Measurements from ENCODE around the gene SUPV3L1.
"Not testable (repeated sequence)": the region's sequence is repeated elsewhere in the genome, so short reads cannot be mapped to it uniquely, and the experiment has no call there.

SUPV3L1 gene

DNA sequence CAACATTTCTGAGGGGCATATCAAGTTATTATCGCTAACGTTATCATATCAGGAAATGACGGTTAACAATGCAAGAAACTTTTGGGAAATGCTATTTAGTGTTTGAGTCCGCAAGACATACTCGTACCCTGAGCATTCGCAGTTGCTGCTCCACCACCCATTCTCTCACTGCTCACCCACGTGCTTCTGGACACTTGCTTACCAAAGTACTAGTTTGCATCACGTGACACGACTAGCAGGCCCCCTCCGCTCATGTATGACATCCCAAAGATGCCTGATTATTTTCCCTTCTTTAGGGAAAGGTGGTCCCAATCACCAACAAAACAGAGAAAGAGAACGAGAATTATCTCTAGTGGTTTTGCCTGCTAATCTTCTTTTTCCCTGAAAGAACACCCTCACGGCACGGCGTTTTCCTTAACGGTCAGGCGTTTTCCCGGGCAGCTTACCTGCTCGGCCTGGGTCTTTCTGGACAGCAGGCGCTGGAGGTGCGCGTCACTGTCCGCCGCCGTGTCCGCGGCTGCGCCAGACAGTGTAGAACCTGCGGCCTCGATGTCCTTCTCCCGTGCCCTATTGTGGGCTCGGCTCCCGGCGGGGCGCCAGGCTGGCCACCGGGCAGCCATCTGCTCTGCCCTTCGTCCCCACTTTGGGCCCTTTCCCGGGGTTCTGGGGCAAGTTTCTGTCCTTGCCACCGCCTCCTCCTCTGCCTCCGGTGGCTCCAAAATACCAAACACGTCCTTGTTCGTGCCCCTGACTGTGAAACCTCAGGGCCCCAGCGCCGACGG, at the start of gene SUPV3L1:
SUPV3L1 (plus strand) TSS at position 492 of the 782 bp plus-strand sequence; CDS start at position 550, 58 bp downstream.
- peak; percentile 68 for DNase-seq

DNA sequence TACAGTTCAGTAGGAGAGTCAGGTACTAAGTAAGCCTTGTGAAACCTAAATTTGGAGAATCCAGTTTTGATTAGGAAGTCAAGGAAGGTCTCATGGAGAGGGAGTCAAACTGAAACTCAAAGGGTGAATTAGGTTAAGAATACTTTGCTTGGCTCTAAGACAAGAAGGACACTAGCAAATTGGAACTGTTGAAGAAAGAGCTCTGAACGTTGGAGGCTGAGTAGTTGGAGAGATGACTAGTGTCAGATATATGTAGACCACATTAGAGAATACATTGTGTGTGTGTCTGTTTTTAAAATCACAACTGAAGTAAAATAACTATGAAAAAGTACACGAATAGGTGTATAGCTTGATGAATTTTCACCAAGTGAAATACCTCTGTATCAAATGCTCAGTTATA, 49.8 kb upstream of the SUPV3L1 start:
- no peak for DNase-seq

DNA sequence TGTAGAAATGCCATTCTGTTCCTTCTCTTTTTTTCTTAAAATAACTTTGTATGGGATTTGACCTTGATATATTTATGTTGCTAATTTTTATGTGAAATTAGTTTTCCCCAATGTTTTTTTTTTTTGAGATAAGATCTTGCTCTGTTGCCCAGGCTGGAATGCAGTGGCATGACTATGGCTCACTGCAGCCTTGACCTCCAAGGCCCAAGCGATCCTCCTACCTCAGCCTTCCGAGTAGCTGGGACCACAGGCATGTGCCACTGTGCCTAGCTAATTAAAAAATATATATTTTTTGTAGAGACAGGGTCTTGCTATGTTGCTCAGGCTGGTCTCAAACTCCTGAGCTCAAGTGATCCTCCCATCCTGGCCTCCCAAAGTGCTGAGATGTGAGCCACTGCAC, 40.1 kb upstream of the SUPV3L1 start:
- no peak for DNase-seq

DNA sequence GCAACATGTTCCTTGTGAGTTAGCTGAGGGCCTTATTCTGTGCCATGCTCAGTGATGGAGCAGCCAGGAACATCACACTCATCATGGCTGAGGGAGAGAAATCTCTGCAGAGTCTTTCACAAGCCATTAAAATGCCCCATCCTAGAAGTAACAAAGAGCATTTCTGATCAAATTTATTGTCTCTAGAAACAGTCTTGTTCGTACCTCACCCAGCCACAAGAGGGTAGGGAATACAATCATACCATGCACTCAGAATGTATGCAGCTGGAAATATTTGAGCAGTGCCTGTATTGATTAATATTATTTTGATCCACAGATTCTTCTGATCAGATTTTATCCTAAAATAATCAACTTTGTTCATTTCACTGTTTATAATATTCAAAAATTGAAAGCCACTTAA, 38.7 kb upstream of the SUPV3L1 start:
- no peak for DNase-seq

DNA sequence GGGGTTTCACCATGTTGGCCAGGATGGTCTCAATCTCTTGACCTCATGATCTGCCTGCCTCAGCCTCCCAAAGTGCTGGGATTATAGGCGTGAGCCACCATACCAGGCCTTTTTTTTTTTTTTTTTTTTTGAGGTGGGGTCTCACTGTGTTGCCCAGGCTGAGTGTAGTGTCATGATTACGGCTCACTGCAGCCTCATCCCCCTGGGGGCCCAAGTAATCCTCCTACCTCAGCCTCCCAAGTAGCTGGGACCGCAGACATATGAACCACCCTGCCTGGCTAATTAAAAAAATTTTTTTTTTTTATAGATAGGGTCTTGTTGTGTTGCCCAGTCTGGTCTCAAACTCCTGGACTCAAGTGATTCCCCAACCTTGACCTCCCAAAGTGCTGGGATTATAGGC, 38.0 kb upstream of the SUPV3L1 start:
- not testable (repeated sequence) for DNase-seq

DNA sequence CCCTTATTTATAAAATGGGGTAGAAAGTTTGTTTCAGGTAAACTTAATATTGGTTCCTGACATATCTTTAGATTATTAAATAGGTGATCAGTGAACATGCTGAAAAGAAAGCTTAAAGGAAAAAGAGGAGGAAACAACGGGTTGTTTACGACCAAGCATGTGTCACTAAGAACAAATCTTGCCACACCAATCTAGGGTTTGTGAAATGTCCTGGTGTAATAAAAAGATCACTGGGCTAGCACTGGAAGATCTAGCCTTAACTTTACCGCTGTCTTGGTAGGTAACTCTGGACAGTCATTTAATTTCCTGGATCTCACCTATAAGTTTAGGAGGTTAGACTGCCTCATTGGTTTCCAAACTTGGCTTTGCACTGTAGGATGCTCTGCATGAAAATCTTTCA, 37.1 kb upstream of the SUPV3L1 start:
- DNase-seq, result no peak

DNA sequence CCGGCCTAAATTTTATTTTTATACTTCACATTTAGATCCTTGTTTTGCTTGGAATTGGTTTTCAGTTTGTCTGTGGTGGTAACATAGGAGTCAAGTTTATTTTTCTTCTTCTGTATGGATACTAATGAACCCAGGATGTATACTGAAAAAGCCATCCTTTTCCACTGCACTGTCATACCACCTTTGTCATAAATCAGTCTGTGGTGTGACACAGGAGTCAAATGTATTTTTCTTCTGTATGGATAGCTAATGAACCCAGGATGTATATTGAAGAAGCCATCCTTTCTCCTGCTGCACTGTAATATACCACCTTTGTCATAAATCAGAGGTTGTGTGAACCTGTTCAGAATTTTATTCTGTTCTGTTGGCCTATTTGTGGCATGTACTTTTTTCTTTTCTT, 34.7 kb upstream of the SUPV3L1 start:
- DNase-seq, result no peak

DNA sequence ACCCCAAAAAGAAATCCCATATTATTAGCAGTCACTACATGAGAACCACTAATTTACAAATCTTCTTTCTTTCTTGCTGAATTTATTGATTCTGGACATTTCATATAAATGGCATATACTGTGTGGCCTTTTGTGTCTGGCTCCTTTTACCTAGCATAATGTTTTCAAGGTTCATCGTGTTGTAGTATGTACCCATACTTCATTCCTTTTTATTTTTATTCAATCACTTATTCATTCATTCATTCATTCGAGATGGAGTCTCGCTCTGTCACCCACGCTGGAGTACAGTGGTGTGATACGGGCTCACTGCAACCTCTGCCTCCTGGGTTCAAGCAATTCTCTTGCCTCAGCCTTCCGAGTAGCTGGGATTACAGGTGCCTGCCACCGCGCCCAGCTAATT, 34.2 kb upstream of the SUPV3L1 start:
- no peak for DNase-seq

DNA sequence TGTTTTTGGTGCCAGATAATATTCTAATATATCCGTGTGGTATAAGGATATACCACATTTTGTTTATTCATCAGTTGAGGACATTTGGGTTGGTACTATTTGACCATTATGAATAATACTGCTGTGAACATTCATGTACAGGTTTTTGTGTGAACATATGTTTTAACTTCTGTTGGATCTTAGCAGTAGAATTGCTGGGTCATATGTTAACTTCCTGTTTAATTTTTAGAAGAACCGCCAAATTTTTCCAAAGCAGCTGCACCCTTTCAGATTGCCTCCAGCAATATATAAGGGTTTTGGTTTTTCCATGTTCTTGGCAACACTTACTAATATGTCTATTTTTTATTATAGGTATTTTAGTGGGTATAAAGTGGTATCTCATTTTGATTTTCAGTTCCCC, 33.3 kb upstream of the SUPV3L1 start:
- no peak for DNase-seq

DNA sequence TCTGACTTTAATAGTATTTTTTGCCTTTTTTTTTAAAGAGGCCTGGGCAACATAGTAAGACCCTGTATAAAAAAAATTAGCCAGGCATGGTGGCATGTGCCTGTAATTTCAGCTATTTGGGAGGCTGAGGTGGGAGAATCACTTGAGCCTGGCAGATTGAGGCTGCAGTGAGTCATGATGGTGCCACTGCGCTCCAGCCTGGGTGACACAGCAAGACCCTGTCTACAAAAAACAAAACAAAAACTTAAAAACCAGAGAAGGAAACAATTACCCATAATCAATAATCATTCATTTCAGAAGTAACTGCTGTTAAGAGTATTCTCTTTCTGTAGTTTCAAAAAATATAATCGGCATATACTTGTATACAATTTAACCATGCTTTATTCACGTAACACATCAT, 28.1 kb upstream of the SUPV3L1 start:
- no peak for DNase-seq

DNA sequence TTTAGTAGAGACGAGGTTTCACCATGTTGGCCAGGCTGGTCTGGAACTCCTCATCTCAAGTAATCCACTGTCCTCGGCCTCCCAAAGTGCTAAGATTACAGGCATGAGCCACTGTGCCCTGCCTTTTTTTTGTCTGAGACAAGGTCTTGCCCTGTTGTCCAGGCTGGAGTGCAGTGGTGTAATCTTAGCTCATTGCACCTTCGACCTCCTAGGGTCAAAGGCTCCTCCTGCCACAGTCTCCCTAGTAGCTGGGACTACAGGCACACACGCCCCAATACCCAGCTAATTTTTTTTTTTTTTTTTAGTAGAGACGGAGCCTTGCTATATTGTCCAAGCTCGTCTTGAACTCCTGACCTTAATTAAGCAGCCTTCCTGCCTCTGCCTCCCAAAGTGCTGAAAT, 26.8 kb upstream of the SUPV3L1 start:
- no peak for DNase-seq

DNA sequence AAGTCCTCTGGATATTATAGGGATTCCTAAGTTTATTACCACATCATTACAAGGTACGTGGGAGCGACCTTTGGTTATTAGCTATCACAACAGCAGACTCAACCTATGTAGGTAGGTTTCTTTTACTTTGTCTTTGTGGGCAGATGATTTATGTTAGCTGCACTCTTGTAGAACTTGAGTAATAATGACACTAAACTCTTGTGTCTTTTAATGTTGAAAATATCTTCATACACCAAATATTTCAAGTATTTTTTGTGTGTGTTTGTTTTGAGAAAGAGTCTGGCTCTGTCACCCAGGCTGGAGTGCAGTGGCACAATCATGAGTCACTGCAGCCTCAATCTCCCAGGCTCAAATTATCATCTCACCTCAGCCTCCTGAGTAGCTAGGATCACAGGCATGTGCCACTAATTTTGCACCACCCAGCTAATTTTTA, 19.2 kb upstream of the SUPV3L1 start:
- DNase-seq, result no peak

DNA sequence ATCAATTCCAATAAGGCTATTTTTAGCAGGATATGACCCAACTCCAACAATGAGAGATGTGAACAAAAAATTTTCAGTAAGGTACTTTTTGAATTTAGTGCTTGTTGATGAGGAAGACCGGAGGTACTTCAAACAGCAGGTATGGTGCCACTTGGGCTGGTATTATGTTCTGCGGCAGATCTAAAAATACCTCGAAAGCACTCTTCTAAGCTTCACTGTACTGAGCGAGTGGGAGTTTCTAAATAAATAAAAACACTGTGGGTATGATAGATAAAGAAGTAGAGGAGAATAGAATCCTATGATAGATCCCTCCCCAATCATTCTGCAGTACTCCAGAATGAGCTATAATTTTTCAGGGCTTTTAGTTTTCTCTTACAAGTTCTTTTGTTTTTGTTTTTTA, 11.5 kb upstream of the SUPV3L1 start:
- no peak for DNase-seq

DNA sequence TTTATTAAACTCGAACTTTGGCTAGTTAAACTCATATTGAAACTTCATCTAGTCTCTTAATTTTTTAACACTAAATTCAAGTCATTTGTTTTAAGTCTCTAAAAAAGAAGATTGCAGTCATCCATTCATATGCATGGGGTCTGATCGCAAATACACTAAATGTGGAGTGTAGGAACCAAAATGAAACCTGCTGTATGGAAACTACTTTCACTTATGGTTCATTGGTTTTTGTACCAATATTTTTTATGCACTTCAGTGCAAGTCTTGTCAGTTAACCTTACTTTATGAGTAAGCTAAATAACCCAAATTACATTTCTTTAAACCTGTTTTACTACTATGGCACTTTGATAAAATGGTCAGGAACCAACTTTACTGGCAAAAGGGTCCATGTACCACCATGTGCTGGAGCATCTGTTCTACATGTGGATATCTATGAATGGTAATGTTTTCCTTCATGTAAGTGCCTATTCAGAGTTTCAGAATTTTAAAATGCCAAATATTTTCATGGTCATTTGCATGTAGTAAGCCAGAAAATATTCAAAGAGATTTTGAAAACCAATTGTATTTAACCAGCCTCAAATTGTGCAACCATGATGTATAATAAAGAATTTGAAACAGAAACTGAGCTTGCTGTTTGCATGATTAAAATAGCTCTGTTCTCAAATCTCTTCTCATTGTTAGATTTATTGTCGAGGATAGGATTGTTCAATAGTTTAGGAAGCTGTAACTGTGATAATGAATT, 7.6 kb upstream of the SUPV3L1 start:
- DNase-seq, result no peak

DNA sequence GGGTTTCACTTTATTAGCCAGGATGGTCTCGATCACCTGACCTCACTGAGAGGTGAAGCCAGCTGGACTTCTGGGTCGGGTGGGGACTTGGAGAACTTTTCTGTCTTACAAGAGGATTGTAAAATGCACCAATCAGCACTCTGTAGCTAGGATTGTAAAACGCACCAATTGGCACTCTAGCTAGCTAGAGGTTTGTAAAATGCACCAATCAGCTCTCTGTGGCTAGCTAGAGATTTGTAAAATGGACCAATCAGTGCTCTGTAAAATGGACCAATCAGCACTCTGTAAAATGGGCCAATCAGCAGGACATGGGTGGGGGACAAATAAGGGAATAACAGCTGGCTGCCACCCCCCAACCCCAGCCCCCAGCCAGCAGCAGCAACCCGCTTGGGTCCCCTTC, 4.7 kb upstream of the SUPV3L1 start:
- not testable (repeated sequence) for DNase-seq

DNA sequence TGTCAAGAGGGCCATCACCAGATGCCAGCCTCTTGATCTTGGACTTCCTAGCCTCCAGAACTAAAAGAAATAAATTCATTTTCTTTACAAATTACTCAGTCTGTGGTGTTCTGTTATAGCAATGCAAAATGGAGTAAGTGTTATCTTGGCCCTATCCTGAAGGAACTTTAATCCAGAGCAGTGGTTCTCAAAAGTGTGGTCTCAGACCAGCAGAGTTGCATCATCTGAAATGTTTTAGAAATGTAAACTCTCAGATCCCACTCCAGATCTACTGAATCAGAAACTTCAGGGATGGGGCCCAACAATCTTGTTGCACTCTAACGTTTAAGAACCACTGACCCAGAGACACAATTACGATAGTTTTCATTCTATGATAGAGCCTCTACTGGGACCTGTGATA, 3.2 kb upstream of the SUPV3L1 start:
- no peak for DNase-seq

DNA sequence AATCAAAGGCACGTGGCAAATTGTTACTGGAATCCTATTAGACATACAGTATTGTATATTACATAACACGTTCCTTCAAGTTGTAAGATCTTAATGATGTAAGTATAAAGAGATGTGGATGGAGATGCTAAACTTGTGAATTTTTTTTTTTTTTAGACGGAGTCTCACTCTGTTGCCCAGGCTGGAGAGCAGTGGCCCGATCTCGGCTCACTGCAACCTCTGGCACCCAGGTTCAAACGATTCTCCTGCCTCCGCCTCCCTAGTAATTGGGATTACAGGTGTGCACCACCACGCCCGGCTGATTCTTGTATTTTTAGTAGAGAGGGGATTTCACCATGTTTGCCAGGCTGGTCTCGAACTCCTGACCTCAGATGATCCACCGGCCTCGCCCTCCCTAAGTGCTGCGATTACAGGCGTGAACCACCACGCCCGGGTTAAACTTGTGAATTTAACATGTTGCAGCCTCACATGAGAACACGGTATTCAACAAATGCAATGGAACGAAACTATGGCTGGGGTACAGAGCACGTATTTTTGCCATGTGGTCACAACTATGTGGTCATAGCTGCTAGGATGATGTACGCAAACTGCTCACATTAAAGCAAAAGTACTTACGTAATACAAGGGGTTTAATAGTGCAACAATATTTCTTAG, 818 bp upstream of the SUPV3L1 start:
- no peak for DNase-seq

DNA sequence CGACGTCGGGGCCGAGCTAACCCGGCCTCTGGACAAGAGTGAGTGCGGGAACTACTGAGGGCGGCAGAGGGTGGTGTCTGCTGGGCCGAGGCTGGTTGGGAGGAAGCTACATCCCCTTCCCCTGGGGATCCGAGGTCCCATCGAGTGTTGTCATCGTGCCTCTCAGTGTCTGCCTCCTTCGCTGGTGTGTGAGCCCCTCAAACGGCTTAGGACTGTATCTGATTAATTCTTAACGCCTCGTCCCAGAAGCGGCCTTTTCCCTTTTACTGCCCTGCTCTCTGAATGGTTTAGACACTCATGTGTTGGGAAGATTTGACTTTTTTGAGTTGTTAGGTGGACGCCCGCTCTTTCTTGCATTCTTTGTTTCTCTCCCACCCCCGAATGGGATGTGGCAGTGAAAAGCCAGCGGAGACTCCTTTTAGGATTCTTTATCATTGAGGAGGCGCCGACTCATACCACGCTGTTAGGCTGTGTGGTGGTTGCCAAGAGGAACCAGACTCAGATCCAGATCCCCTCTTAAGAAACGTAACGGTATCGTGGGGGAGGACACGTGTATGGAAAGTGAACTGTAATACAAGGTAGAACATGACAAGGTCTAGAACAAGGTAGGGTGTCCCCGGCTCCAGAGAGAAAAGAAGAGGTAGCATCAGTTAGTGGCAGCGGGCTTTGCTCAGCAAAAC, 631 bp downstream of the SUPV3L1 start:
- DNase-seq, result no peak

DNA sequence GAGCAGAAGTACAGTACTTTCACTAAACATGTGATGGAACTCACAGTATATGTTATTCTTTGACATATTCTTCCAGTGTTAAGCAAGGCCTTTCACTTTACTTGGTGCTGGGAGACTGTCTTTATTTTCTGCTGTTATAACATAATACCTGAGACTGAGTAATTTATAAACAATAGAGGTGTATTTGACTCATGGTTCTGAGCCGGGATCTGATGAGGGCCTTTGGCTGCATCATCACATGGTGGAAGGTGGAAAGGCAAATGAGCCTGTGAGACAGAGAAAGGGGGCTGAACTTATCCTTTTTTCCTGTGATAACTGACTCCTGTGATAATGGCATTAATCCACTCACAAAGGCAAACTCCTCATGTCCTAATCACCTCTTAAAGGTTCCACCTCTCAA, 1.4 kb downstream of the SUPV3L1 start:
- DNase-seq, result no peak

DNA sequence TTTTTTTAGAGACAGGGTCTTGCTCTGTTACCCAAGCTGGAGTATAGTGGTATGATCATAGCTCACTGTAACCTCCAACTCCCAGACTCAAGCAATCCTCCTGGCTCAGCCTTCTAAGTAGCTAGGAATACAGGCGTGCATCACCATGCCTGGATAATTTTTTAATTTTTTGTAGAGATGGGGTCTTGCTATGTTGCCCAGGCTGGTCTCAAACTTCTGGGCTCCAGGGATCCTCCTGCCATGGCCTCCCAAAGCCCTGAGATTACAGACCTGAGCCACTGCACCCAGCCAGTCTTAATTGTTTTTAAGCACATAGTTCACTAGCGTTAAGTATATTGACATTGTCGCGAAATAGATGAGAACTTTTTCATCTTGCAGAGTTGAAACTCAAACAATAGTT, 2.0 kb downstream of the SUPV3L1 start:
- DNase-seq, result no peak

DNA sequence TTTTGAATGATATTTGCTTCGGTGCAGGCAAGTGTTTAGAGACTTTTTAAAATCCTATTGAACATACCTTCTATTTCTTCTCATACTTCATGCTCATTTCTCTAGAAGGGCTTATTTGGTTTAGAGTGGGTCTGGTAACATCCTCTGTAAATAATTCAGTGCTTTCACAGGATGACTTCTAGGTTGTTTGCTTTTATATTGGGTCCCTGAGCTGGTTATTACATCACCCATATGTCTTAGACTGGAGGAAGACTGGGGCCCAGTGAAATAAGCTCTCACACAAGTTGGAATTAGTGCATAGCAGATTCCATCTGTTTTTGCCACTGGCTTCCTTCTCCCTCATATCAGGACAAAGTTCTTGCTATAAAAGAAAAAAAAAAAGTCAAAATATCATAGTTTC, 6.5 kb downstream of the SUPV3L1 start:
- no peak for DNase-seq

DNA sequence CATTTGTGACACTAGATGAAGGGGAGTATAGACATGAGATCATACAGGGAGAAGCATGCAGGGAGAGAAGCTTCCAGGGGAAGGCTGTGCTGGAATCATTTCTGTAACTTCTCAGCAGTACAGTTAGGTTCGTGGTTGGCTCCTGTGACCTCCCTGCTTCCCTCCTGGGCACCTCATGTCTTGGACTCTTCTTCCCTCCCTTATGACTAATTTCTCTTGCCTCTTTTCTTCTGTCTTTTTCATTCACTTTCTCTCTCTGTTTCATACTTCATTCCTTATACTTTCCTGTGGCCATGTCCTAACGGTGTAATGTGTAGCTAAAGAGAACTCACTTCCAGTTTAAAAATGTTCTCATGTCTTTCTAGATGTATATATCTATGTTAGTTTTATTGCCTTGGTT, 21.0 kb downstream of the SUPV3L1 start:
- no peak for DNase-seq

DNA sequence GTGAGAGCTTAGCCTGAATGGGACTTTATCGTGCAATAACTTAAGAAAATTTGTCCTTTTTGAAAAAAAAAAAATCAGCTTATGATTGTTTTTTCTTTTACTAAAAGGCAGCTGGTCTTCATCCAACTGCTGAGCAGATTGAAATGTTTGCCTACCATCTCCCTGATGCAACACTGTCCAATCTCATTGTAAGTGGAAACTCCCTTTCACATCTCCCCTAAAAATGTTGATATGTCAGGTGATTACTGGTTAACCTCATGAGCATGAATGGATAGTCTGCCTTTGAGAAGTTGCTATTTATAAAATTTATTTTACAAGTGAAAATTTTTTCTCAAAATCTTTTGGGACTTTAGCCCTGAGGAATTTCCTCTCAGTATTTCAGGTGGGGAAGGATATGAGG, 22.3 kb downstream of the SUPV3L1 start:
- no peak for DNase-seq
